BLaER1 treated with 17β-estradiol and CSF1 and Interleukin-3, amounts not matched to agents 10 nM and 100 nM (cell line): ENCODE results near the gene PIN1.

ENCODE experiments used
- H3K27ac ChIP-seq, 11 experiments: shearing (Covaris generic); formaldehyde crosslinking; 2 replicates each; pipeline ENCODE4 v1.8.1; 2022
- H3K27me3 ChIP-seq, 11 experiments: shearing (Covaris generic); formaldehyde crosslinking; 2 replicates each; pipeline ENCODE4 v1.8.1; 2022
- H3K36me3 ChIP-seq, 11 experiments: shearing (Covaris generic); formaldehyde crosslinking; 2 replicates each; pipeline ENCODE4 v1.8.1; 2022
- H3K4me1 ChIP-seq, 10 experiments: shearing (Covaris generic); formaldehyde crosslinking; 2 replicates each; pipeline ENCODE4 v1.8.1; 2022
- H3K4me2 ChIP-seq, 11 experiments: shearing (Covaris generic); formaldehyde crosslinking; 2 replicates each; pipeline ENCODE4 v1.8.1; 2022
- H3K4me3 ChIP-seq, 10 experiments: shearing (Covaris generic); formaldehyde crosslinking; 2 replicates each; pipeline ENCODE4 v1.8.1; 2022
- H3K9ac ChIP-seq, 11 experiments: shearing (Covaris generic); formaldehyde crosslinking; 2 replicates each; pipeline ENCODE4 v1.8.1; 2022
- H3K9me3 ChIP-seq, 11 experiments: shearing (Covaris generic); formaldehyde crosslinking; replicated peaks in 1 of 11; 2 replicates each; pipeline ENCODE4 v1.8.1; 2022
- H4K20me1 ChIP-seq, 11 experiments: shearing (Covaris generic); formaldehyde crosslinking; 2 replicates each; pipeline ENCODE4 v1.8.1; 2022
- Cebpa-rat ChIP-seq, 11 experiments: shearing (Covaris generic); IDR thresholded peaks; 2 replicates each; pipeline ENCODE4 v1.8.1; 2022

Gene PIN1

DNA sequence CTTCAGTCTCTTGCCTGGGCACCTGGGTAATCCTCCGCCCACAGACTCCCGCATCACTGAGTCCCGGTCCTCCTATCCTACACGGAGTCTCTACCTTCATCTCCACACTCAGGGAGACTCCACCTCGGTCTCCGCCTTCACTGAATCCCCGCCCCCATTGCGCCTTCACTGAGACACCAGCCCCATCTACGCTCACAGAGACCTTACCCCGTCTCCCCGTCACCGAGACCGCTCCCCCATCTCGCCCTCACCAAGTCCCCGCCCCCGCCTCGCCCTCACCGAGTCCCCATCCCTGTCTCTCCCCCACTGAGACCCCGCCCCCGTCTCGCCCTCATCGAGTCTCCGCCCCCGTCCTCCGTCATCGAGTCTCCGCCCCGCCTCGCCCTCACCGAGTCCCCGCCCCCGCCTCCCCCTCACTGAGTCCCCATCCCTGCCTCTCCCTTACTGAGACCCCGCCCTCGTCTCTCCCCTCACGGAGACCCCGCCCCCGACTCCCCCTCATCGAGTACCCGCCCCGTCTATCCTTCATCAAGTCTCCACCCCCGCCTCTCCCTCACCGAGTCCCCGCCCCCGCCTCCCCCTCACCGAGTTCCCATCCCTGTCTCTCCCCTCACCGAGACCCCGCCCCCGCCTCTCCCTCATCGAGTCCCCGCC, 43.4 kb upstream of the PIN1 start:
- peaks cover 11 to 24% (median 18%) of the 10 kb centered on the region in 10 experiments for H3K4me1 ChIP-seq
- H3K4me3 ChIP-seq, result peak overlapping the region; percentile 73 to 95 (median 83)
- no peaks in the 10 kb centered on the region for H3K27me3 ChIP-seq
- H3K9ac ChIP-seq, result peak overlapping the region; percentile 57 to 88 (median 76)
- no peak for TF ChIP-seq Cebpa-rat (IDR thresholded peaks at IDR 0.05)
- H4K20me1 ChIP-seq, result no peaks in the 10 kb centered on the region
- peaks cover 0 to 6% (median 0%) of the 10 kb centered on the region in 11 experiments; a peak in 1 of 22 replicates for H3K9me3 ChIP-seq
- H3K4me2 ChIP-seq, result peak overlapping the region; percentile 57 to 79 (median 71)
- H3K36me3 ChIP-seq, result no peaks in the 10 kb centered on the region
- H3K27ac ChIP-seq, result peak overlapping the region in 9 of 11 experiments; percentile 39 to 85 (median 68); a peak in 16 of 22 replicates

DNA sequence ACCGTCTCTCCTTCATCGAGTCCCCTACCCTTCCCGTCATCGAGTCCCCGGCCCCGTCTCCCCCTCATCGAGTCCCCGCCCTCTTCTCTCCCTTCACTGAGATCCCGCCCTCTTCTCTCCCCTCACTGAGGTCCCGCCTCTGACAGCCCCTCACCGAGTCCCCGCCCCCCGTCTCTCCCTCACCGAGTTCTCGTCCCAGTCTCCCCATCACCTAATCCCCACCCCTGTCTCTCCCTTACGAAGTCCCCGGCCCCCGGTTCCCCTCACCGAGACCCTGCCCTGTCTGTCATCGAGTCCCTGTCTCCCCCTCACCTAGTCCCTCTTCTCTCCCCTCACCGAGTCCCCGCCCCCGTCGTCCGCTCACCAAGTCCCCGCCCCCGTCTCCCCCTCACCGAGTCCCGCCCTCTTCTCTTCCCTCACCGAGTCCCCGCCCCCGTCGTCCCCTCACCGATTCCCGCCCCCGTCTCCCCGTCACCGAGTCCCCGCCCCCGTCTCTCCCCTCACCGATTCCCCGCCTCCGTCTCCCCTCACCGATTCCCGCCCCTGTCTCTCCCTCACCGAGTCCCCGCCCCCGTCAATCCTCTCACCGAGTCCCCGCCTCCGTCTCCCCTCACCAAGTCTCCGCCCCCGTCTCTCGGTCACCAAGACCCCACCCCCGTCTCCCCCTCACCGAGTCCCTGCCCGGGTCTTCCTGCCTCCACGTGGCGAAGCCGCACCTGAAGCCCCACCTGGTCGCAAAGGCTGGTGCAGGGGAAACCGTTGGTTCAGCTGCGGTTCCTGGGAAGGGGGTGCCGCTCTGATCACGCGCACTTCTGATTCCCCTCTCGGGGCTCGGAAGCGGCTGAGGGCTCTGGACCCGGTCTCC, 42.7 kb upstream of the PIN1 start:
- Histone ChIP-seq H3K27ac (peak overlapping the region; percentile 73 to 94 (median 87)), H3K36me3 (no peaks in the 10 kb centered on the region), H4K20me1 (no peaks in the 10 kb centered on the region), H3K27me3 (no peaks in the 10 kb centered on the region), H3K4me3 (peak overlapping the region; percentile 73 to 95 (median 83)), H3K4me1 (peaks cover 8 to 21% (median 14%) of the 10 kb centered on the region in 10 experiments; a peak in 19 of 20 replicates), H3K4me2 (peak overlapping the region; percentile 35 to 88 (median 81)), H3K9ac (peak overlapping the region; percentile 83 to 90 (median 87)), H3K9me3 (peaks cover 0 to 6% (median 0%) of the 10 kb centered on the region in 11 experiments; a peak in 1 of 22 replicates)
- no peak for TF ChIP-seq Cebpa-rat (IDR thresholded peaks at IDR 0.05)

DNA sequence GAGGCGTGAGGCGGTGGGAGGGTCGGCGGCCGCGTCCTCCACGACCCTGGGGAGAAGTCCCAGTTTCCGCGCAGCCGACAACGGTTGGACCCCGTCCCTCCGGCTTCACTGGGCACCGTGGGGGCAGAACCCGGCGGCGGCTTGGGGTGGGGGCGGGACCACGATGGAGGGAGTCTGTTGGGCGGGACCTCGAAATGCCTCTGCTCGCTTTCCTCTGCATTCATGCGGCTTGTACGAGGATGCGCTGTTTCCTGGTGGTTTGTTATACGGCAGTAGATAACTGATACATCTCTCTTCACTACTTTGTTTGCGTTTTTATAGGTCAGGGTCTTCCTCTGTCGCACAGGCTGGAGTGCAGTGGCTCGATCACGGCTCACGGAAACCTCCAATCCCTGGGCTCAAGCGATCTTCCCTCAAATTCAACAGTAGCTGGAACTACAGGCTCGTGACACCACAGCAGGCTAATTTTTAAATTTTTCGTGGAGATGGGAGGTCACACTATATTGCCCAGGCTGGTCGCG, 42.0 kb upstream of the PIN1 start:
- H3K27me3 ChIP-seq, result no peaks in the 10 kb centered on the region
- H4K20me1 ChIP-seq, result no peaks in the 10 kb centered on the region
- peak overlapping the region; percentile 73 to 95 (median 83) for H3K4me3 ChIP-seq
- no peaks in the 10 kb centered on the region for H3K36me3 ChIP-seq
- H3K4me2 ChIP-seq, result peak overlapping the region; percentile 35 to 88 (median 81)
- peaks cover 8 to 21% (median 17%) of the 10 kb centered on the region in 10 experiments; a peak in 19 of 20 replicates for H3K4me1 ChIP-seq
- peak overlapping the region; percentile 83 to 90 (median 87) for H3K9ac ChIP-seq
- H3K27ac ChIP-seq, result peak overlapping the region; percentile 73 to 94 (median 87)
- H3K9me3 ChIP-seq, result peaks cover 0 to 6% (median 0%) of the 10 kb centered on the region in 11 experiments; a peak in 1 of 22 replicates
- no peak for TF ChIP-seq Cebpa-rat (IDR thresholded peaks at IDR 0.05)

DNA sequence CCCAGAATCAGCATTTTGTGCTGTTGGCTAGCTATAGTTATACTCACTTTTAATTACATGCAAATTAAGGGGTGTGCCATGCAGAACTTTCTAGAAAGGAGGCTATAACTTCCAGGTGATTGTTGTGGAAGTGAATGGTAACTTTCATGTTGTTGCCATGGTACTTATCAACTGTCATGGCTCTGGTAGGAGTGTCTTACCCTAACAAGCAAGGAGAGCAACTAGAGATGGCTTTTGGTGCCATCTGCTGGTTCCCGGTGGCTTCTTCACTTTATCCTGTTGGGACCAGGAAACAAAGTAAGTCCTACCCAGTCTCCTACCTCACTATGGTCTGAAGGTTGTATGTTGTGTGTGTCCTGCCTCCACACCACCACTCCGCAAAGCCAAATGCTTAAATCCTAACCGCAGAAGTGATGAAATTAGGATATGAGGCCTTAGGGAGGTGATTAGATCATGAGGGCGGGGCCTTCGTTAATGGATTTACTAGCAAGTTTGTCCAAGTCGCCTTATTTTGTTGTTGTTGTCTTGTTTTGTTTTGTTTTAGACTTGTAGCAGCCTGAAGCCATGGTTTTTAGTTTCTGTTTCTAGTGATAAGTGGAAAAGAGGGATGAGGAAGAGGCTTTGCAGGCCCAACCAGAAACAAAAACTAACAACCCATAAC, 38.9 kb upstream of the PIN1 start:
- peaks cover 0 to 6% (median 0%) of the 10 kb centered on the region in 11 experiments; a peak in 1 of 22 replicates for H3K9me3 ChIP-seq
- peaks cover 0 to 1% (median 0%) of the 10 kb centered on the region in 11 experiments; a peak in 1 of 22 replicates for H3K36me3 ChIP-seq
- no peak for TF ChIP-seq Cebpa-rat (IDR thresholded peaks at IDR 0.05)
- peak overlapping the region in 3 of 11 experiments; percentile 1 to 10 (median 10); a peak in 1 of 22 replicates for H3K4me2 ChIP-seq
- H3K4me3 ChIP-seq, result no peak overlapping the region
- H3K27ac ChIP-seq, result peak overlapping the region in 10 of 11 experiments; percentile 14 to 71 (median 44); a peak in 14 of 22 replicates
- H3K27me3 ChIP-seq, result no peaks in the 10 kb centered on the region
- no peaks in the 10 kb centered on the region; a peak in 1 of 22 replicates for H4K20me1 ChIP-seq
- H3K9ac ChIP-seq, result peak overlapping the region in 5 of 11 experiments; percentile 3 to 36 (median 13); a peak in 3 of 22 replicates
- peaks cover 2 to 23% (median 12%) of the 10 kb centered on the region in 10 experiments; a peak in 19 of 20 replicates for H3K4me1 ChIP-seq

DNA sequence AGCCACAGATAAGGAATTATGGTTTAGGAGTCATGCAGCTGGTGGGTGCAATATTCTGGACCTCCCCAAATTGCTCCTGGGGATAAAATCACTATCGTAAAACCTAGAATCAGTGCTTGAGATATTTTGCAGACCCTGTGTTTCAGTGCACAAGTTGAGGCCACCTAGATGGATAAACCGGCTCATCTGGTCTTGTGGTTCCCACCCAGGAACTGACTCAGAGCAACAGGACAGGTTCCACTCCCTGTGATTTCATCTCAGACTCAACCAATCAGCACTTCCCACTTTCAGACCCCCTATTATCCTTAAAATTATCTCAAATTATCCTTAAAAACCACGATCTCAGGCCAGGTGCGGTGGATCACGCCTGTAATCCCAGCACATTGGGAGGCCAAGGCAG, 37.2 kb upstream of the PIN1 start:
- no peak for TF ChIP-seq Cebpa-rat (IDR thresholded peaks at IDR 0.05)
- H3K4me1 ChIP-seq, result peaks cover 0 to 22% (median 11%) of the 10 kb centered on the region in 10 experiments; a peak in 12 of 20 replicates
- H3K36me3 ChIP-seq, result peaks cover 0 to 15% (median under 1%) of the 10 kb centered on the region in 11 experiments; a peak in 8 of 22 replicates
- H3K27me3 ChIP-seq, result no peaks in the 10 kb centered on the region
- H3K9me3 ChIP-seq, result peaks cover 0 to 6% (median 0%) of the 10 kb centered on the region in 11 experiments; a peak in 1 of 22 replicates
- peak overlapping the region in 2 of 11 experiments; percentile 28 to 33; a peak in 3 of 22 replicates for H3K4me2 ChIP-seq
- H4K20me1 ChIP-seq, result no peaks in the 10 kb centered on the region; a peak in 1 of 22 replicates
- H3K9ac ChIP-seq, result no peak overlapping the region
- H3K27ac ChIP-seq, result no peak overlapping the region
- H3K4me3 ChIP-seq, result no peak overlapping the region

DNA sequence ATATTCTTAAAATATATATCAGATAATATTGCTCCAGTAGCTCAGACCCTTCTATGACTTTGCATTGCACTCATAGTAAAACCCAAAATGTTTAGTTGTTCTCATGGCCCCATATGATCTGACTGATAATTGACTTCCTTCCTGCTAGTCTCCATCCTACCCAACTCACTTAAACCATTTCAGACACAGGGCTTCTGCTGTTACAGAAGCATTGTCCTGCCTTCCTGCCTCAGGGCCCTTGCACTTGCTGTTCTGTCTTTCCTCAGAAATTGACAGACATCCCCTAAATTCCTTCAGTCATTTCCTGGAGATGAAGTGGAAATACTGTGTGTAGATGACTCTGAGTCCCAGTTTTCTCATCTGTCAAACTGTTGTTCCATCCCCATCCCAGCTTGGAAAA, 36.0 kb upstream of the PIN1 start:
- H3K9me3 ChIP-seq, result no peaks in the 10 kb centered on the region
- no peaks in the 10 kb centered on the region; a peak in 1 of 22 replicates for H4K20me1 ChIP-seq
- no peaks in the 10 kb centered on the region for H3K27me3 ChIP-seq
- peaks cover 0 to 24% (median 9%) of the 10 kb centered on the region in 11 experiments; a peak in 12 of 22 replicates for H3K36me3 ChIP-seq
- peaks cover 0 to 18% (median 5%) of the 10 kb centered on the region in 10 experiments; a peak in 9 of 20 replicates for H3K4me1 ChIP-seq
- H3K9ac ChIP-seq, result no peak overlapping the region
- no peak overlapping the region for H3K4me3 ChIP-seq
- H3K27ac ChIP-seq, result no peak overlapping the region
- TF ChIP-seq Cebpa-rat (IDR thresholded peaks at IDR 0.05), result no peak
- no peak overlapping the region for H3K4me2 ChIP-seq

DNA sequence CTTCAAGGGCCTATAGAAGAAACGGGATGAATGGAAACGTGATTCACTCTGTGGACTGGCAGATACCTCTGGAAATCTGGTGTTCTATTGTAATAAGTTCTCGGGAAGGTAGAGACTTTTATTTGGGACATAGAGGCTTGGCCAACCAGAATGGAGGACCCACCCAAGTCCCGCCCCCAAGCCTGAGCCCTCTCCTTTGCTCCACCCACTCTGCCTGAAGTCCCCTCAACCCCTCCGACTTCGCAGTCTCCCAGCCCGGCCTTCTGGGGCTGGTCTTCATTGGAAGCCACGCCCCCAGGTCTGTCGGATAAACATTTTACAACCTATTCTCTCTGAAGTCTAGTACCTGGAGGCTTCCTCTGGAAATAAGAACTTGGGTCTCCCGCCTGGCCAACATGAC, 33.1 kb upstream of the PIN1 start:
- H3K9ac ChIP-seq, result no peak overlapping the region
- H3K9me3 ChIP-seq, result no peaks in the 10 kb centered on the region
- no peak overlapping the region for H3K4me3 ChIP-seq
- H3K27ac ChIP-seq, result no peak overlapping the region
- H3K4me2 ChIP-seq, result no peak overlapping the region
- H3K36me3 ChIP-seq, result peaks cover 22 to 51% (median 34%) of the 10 kb centered on the region in 11 experiments
- peaks cover 0 to 11% (median 0%) of the 10 kb centered on the region in 11 experiments; a peak in 4 of 22 replicates for H4K20me1 ChIP-seq
- peaks cover 0 to 14% (median 2%) of the 10 kb centered on the region in 10 experiments; a peak in 9 of 20 replicates for H3K4me1 ChIP-seq
- no peaks in the 10 kb centered on the region for H3K27me3 ChIP-seq
- TF ChIP-seq Cebpa-rat (IDR thresholded peaks at IDR 0.05), result no peak

DNA sequence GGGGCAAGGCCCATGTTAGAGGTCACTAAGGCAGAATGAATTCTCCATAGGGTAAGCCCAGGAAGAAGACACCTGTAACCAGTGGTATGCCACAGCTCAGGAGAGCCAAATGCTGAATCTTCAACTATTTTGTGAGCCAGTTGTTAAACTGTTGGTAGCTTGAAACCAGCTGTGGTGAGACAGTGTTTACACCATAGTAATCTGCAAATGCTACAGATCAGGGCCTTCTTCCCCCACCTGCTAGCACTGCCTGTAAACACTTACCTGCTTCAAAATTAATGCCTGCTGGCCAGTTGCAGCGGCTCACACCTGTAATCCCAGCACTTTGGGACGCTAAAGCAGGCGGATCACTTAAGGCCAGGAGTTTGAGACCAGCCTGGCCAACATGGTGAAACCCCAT, 28.3 kb upstream of the PIN1 start:
- Histone ChIP-seq H3K4me3 (no peak overlapping the region), H3K4me1 (no peaks in the 10 kb centered on the region), H3K9me3 (no peaks in the 10 kb centered on the region), H4K20me1 (peaks cover 0 to 36% (median 9%) of the 10 kb centered on the region in 11 experiments; a peak in 11 of 22 replicates), H3K36me3 (peaks cover 66 to 93% (median 80%) of the 10 kb centered on the region in 11 experiments), H3K27ac (no peak overlapping the region), H3K9ac (no peak overlapping the region), H3K4me2 (no peak overlapping the region), H3K27me3 (no peaks in the 10 kb centered on the region)
- TF ChIP-seq Cebpa-rat (IDR thresholded peaks at IDR 0.05), result no peak
